ENCODE measurements around the gene OBI1. TPM values are rescaled to one million over a fixed set of nuclear protein-coding genes. Genes with fewer than 3 reads are reported as not detected.

Gene OBI1
- total RNA-seq, 1 donor from 2014 or later: 9.4 TPM

- ATAC-seq (peak; percentile 7 to 18), DNase-seq (no peak)
- H3K27ac ChIP-seq: no peak overlapping the region
- no peaks in the 10 kb centered on the region for H3K36me3 ChIP-seq
- peak overlapping the region; percentile 14 for H3K4me3 ChIP-seq
- no peaks in the 10 kb centered on the region for H3K9me3 ChIP-seq
- TF ChIP-seq CTCF (IDR thresholded peaks at IDR 0.05): no peak
- H3K27me3 ChIP-seq (ENCODE audit: low read depth): peaks cover 75% of the 10 kb centered on the region
- intact Hi-C loops (cut with DNase I): no loop called here
- peaks cover 36% of the 10 kb centered on the region for H3K4me1 ChIP-seq
These were observed 51.3 kb downstream of the OBI1 start for GRCh38 chr13:78607409-78608251.

DNA sequence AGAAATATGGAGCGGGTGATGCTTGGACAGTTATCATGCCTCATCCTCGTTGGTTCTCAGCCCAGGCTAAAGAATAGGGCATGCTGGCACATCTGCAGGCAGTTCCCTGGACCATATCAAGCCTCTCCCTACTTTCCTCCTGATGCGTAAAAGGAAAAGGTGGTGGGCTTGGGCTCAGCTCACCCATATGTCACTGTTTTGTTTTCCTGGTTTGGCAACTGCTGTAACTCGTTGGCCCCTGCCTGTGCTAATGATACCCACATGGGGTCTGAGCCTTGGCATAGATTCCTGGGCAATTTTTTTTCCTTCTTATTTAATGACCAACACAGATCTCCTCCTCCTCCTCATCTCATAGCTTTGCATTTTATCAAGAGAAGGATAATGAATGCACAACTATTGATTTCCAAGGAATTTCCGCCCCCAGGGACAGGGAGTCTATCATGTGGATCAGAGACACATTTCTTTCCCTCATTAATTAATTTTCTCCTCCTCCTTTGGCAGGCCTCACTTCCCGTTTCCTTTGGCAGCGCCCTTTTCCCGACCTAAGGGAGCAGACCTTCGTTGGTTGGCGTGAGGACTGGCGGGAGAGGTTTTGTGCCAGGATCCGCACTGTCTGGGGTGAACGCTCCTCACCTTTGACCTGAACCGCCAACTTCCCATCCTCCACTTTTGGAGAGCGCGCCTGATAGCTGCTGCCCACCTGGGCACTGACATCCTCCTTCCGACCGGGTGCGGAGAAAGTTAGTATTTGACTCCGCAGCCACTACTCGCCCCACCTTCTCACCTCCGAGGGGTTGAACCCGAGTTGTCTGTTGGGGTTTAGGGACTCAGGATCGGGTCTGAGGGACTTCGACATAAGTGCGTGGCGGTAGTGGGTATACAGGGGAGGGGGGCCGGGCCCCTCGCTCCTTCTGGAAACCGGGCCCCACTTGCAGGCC, 52.2 kb downstream of the OBI1 start:
- no peak for ATAC-seq
- Histone ChIP-seq H3K4me3 (peak overlapping the region; percentile 14), H3K9me3 (no peaks in the 10 kb centered on the region), H3K4me1 (peaks cover 37% of the 10 kb centered on the region), H3K36me3 (no peaks in the 10 kb centered on the region), H3K27me3 (ENCODE audit: low read depth) (peaks cover 80% of the 10 kb centered on the region), H3K27ac (no peak overlapping the region)
- no peak for DNase-seq
- intact Hi-C loops (cut with DNase I): no loop called here
- TF ChIP-seq CTCF (IDR thresholded peaks at IDR 0.05): no peak

DNA sequence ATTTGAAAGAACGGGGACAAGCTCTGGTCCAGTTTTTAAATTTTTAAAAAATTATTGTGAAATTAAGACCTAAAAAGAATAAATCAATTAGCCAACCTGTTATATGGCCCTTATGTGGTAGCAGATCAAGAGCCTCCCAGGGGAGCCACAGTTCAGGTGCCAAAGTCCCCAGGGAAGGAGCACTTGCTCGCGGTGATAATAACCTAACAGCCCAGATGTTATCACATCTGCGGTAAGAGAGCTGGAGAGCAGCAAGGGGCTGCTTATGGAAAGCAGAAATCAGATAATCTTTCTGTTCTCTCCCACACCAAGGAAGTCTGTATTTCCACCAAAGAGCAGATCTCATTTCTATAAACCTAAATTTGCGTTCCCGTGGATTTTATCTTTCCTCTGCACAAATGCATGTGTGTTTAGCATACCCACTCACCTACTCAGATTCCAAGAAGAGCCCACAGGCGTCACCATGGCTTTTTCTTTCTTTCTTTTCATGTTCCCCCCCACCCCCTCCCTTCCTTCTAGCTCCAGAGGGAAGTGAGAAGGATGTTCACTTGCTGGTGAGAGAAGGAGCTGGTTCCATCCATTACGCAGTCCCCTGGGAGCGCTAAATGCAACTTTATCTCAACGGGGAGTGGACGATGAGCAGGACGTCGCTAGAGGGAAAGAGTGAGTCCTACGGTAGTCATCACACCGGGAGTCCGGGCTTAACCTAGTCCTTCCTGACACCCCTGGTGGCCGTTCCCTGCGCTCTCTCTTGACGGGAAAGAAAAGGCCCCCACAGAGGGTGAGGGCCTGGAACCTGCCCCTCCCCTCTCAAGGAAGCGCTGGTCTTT, 54.0 kb downstream of the OBI1 start:
- Histone ChIP-seq H3K27me3 (ENCODE audit: low read depth) (peaks cover 93% of the 10 kb centered on the region), H3K4me1 (peaks cover 43% of the 10 kb centered on the region), H3K36me3 (no peaks in the 10 kb centered on the region), H3K9me3 (no peaks in the 10 kb centered on the region), H3K4me3 (no peak overlapping the region), H3K27ac (no peak overlapping the region)
- TF ChIP-seq CTCF (IDR thresholded peaks at IDR 0.05): no peak
- DNase-seq: no peak
- no peak for ATAC-seq
- intact Hi-C loops (cut with DNase I): no loop called here

DNA sequence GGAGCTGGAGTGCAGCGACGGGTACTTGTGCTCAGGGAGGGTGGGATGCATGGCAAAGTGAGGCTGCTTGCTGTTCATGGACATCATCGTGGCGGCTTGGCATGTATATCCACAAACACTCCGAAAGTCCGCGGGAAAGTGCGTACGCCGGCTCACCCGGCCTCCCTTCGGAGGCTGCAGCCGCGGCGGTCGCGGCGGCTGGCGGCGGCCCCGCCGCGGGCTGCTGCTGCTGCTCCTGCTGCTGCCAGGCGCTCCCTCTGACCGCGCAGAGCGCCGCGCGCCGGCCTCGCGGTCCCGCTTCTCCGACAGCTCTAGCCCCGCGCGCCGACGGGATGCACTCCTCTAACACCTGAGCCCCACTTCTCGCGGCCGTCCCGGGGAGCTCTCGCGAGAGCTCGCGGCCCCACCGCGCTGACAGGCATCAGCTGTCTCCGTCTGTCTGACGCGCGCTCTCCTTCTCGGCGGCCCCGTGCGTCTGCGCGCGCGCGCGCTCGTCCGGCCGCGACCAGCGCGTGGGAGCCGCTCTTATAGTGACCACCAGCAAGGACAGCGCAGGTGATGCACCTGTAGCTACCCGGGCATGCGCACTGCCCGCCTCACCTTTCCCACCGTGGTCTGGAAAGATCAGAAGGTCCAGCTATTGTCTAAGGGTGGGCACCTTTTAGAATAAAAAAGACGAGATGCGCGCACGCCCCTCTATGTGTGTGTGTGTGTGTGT, 55.6 kb downstream of the OBI1 start, which contains the start of gene POU4F1:
Gene POU4F1 (minus strand): TSS at position 313 of the 718 bp plus-strand sequence. CDS start 226 bp downstream, at position 87.
- no peak for TF ChIP-seq CTCF (IDR thresholded peaks at IDR 0.05)
- peaks cover 33% of the 10 kb centered on the region for H3K4me1 ChIP-seq
- no peaks in the 10 kb centered on the region for H3K9me3 ChIP-seq
- H3K4me3 ChIP-seq: peak within 1 kb of the TSS; percentile 43
- DNase-seq (peak; percentile 55), ATAC-seq (peak; percentile 7 to 46)
- H3K36me3 ChIP-seq: no peaks in the 10 kb centered on the region
- no peak within 1 kb of the TSS for H3K27ac ChIP-seq
- intact Hi-C loops (cut with DNase I): no loop called here
- peaks cover 93% of the 10 kb centered on the region for H3K27me3 ChIP-seq (ENCODE audit: low read depth)

All from lower lobe of right lung (tissue), 2 donors.